ENCODE data around the gene CRTC1.

Gene CRTC1

GRCh38 chr19:18698321-18699167, 15.1 kb downstream of the CRTC1 start:
- no peak overlapping the region for H3K4me3 ChIP-seq (ENCODE audit: insufficient read depth, low read depth, low read length, poor library complexity, severe bottlenecking)
- H3K27me3 ChIP-seq (replicated peaks; ENCODE audit: control insufficient read depth, insufficient read depth, low read length, poor library complexity, severe bottlenecking) = no peaks in the 10 kb centered on the region
- no peak for DNase-seq
- H3K27ac ChIP-seq (ENCODE audit: insufficient read depth, low read length, poor library complexity, severe bottlenecking) = peak overlapping the region; percentile 66
- H3K9me3 ChIP-seq (ENCODE audit: control insufficient read depth, low read length) = no peaks in the 10 kb centered on the region
- no peaks in the 10 kb centered on the region for H3K36me3 ChIP-seq (ENCODE audit: control insufficient read depth, insufficient read depth, low read length)
- peaks cover 32% of the 10 kb centered on the region for H3K4me1 ChIP-seq (ENCODE audit: control insufficient read depth, insufficient read depth, low read length, poor library complexity, severe bottlenecking)

GRCh38 chr19:18699403-18700054, 16.0 kb downstream of the CRTC1 start:
- Histone ChIP-seq H3K27me3 (replicated peaks; ENCODE audit: control insufficient read depth, insufficient read depth, low read length, poor library complexity, severe bottlenecking) (no peaks in the 10 kb centered on the region), H3K9me3 (ENCODE audit: control insufficient read depth, low read length) (no peaks in the 10 kb centered on the region), H3K4me3 (ENCODE audit: insufficient read depth, low read depth, low read length, poor library complexity, severe bottlenecking) (peak overlapping the region; percentile 70), H3K27ac (ENCODE audit: insufficient read depth, low read length, poor library complexity, severe bottlenecking) (peak overlapping the region; percentile 66), H3K4me1 (ENCODE audit: control insufficient read depth, insufficient read depth, low read length, poor library complexity, severe bottlenecking) (peaks cover 32% of the 10 kb centered on the region), H3K36me3 (ENCODE audit: control insufficient read depth, insufficient read depth, low read length) (no peaks in the 10 kb centered on the region)
- no peak for DNase-seq

- H3K9me3 ChIP-seq (ENCODE audit: control insufficient read depth, low read length) = no peaks in the 10 kb centered on the region
- peaks cover 32% of the 10 kb centered on the region for H3K4me1 ChIP-seq (ENCODE audit: control insufficient read depth, insufficient read depth, low read length, poor library complexity, severe bottlenecking)
- no peaks in the 10 kb centered on the region for H3K27me3 ChIP-seq (replicated peaks; ENCODE audit: control insufficient read depth, insufficient read depth, low read length, poor library complexity, severe bottlenecking)
- peak overlapping the region; percentile 66 for H3K27ac ChIP-seq (ENCODE audit: insufficient read depth, low read length, poor library complexity, severe bottlenecking)
- no peaks in the 10 kb centered on the region for H3K36me3 ChIP-seq (ENCODE audit: control insufficient read depth, insufficient read depth, low read length)
- DNase-seq = peak; percentile 35 to 54 (median 52)
- H3K4me3 ChIP-seq (ENCODE audit: insufficient read depth, low read depth, low read length, poor library complexity, severe bottlenecking) = peak overlapping the region; percentile 70
These were observed 17.2 kb downstream of the CRTC1 start for GRCh38 chr19:18700501-18701249.

DNA sequence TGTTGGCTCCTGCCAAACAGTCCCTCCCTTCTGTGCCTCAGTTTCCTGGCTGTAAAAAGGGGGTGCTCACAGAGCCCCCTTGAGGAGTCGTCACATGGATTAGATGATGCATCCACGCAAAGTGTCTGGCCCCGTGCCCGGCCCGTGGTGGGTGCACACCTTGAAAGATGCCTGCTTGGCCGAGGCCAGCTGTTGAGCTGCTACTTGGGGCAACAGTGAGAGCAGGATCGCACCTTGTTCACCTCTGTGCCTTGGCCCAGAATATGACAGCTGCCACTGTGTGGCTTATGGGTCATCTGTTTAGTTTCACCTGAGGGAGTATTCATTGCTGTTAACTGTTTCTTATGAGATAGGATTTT, 17.7 kb downstream of the CRTC1 start:
- Histone ChIP-seq H3K27ac (ENCODE audit: insufficient read depth, low read length, poor library complexity, severe bottlenecking) (peak overlapping the region; percentile 66), H3K4me1 (ENCODE audit: control insufficient read depth, insufficient read depth, low read length, poor library complexity, severe bottlenecking) (peaks cover 32% of the 10 kb centered on the region)

DNA sequence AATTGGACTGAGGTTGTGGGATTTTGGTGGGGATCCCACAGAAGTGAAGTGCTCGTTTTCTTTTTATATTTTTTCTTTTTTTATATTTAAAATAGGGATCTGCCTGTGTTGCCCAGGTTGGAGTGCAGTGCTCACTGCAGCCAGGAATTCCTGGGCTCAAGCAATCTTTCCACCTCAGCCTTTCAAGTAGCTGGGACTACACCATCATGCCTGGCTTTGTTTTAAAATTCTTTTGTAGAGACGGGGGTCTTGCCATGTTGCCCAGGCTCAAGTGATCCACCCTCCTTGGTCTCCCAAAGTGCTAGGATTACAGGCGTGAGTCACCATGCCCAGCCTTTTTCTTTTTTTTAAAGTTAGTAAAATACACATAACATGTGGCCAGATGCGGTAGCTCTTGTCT, 20.6 kb downstream of the CRTC1 start:
- no peak for DNase-seq
- H3K4me1 ChIP-seq (ENCODE audit: control insufficient read depth, insufficient read depth, low read length, poor library complexity, severe bottlenecking) = peaks cover 21% of the 10 kb centered on the region
- no peak overlapping the region for H3K4me3 ChIP-seq (ENCODE audit: insufficient read depth, low read depth, low read length, poor library complexity, severe bottlenecking)
- H3K27ac ChIP-seq (ENCODE audit: insufficient read depth, low read length, poor library complexity, severe bottlenecking) = no peak overlapping the region
- no peaks in the 10 kb centered on the region for H3K36me3 ChIP-seq (ENCODE audit: control insufficient read depth, insufficient read depth, low read length)
- no peaks in the 10 kb centered on the region for H3K27me3 ChIP-seq (replicated peaks; ENCODE audit: control insufficient read depth, insufficient read depth, low read length, poor library complexity, severe bottlenecking)
- H3K9me3 ChIP-seq (ENCODE audit: control insufficient read depth, low read length) = no peaks in the 10 kb centered on the region

More for the DNA sequence above, 17.7 kb downstream of the CRTC1 start:
- Histone ChIP-seq H3K4me3 (ENCODE audit: insufficient read depth, low read depth, low read length, poor library complexity, severe bottlenecking) (peak overlapping the region; percentile 70), H3K36me3 (ENCODE audit: control insufficient read depth, insufficient read depth, low read length) (no peaks in the 10 kb centered on the region), H3K27me3 (replicated peaks; ENCODE audit: control insufficient read depth, insufficient read depth, low read length, poor library complexity, severe bottlenecking) (no peaks in the 10 kb centered on the region), H3K9me3 (ENCODE audit: control insufficient read depth, low read length) (no peaks in the 10 kb centered on the region)
- no peak for DNase-seq

GRCh38 chr19:18704971-18705370, 21.5 kb downstream of the CRTC1 start:
- Histone ChIP-seq H3K27ac (ENCODE audit: insufficient read depth, low read length, poor library complexity, severe bottlenecking) (no peak overlapping the region), H3K36me3 (ENCODE audit: control insufficient read depth, insufficient read depth, low read length) (no peaks in the 10 kb centered on the region), H3K4me1 (ENCODE audit: control insufficient read depth, insufficient read depth, low read length, poor library complexity, severe bottlenecking) (peaks cover 16% of the 10 kb centered on the region), H3K9me3 (ENCODE audit: control insufficient read depth, low read length) (no peaks in the 10 kb centered on the region), H3K4me3 (ENCODE audit: insufficient read depth, low read depth, low read length, poor library complexity, severe bottlenecking) (no peak overlapping the region), H3K27me3 (replicated peaks; ENCODE audit: control insufficient read depth, insufficient read depth, low read length, poor library complexity, severe bottlenecking) (no peaks in the 10 kb centered on the region)
- DNase-seq = no peak

DNA sequence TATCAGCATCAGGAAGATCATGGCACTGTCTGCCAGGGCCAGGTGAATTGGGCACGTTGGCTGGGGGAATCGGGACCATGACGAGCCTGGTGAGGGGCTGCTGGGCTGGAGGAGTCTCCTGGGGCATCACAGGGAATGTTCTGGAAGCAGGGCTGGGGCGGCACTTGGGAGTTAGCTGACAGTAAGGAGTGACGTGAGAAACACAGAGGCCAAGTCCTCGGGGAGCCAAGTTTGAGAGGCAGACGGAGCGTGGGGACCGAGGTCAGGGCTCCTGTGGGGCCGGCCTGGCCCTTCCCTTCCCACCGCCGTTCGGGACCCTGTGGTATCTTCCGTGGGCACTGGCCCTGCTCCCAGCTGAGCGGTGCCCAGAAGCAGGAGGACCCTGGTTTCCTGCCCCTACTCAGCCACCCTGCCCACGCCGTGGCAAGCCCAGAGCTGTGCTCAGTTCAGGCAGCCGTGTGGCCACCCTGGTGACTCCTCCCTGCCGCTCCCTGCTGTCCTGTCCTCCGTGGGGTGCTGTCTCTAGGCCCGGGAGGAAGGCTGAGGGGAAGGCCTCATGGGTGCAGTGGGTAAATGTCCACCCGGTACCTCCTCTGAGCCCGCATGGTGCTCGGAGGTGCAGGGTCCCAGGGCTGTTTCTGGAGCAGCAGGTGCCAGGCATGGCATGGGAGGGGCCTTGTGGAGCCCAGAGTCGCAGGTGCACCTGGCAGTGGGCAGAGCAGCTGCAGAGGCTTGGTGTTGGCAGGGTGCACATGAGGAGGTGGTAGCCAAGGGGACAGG, 25.2 kb downstream of the CRTC1 start:
- H3K4me3 ChIP-seq (ENCODE audit: insufficient read depth, low read depth, low read length, poor library complexity, severe bottlenecking) = no peak overlapping the region

DNA sequence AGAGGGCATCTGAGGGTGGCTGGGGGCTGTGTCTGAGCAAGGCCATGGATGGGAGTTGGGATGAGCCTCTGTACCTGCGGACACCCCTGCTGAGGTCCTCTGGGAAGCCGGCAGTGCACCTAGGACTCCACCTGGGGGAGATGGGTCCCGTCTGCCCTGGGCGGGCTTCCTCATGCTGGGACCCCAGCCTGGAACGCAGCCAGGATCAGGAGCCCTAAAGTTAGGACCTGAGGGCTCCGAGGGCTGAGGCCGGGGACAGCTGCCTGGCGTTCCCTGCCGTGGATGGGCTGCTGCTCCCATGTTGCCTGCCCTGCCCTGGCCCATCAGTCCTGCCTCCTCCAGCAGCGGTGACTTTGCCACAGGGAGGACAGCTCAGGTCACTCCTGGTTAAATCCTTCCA, 26.1 kb downstream of the CRTC1 start:
- peaks cover 6% of the 10 kb centered on the region for H3K4me1 ChIP-seq (ENCODE audit: control insufficient read depth, insufficient read depth, low read length, poor library complexity, severe bottlenecking)
- no peaks in the 10 kb centered on the region for H3K9me3 ChIP-seq (ENCODE audit: control insufficient read depth, low read length)
- no peak overlapping the region for H3K4me3 ChIP-seq (ENCODE audit: insufficient read depth, low read depth, low read length, poor library complexity, severe bottlenecking)
- H3K27ac ChIP-seq (ENCODE audit: insufficient read depth, low read length, poor library complexity, severe bottlenecking) = no peak overlapping the region
- DNase-seq = no peak
- no peaks in the 10 kb centered on the region for H3K27me3 ChIP-seq (replicated peaks; ENCODE audit: control insufficient read depth, insufficient read depth, low read length, poor library complexity, severe bottlenecking)
- no peaks in the 10 kb centered on the region for H3K36me3 ChIP-seq (ENCODE audit: control insufficient read depth, insufficient read depth, low read length)

More for the DNA sequence above, 25.2 kb downstream of the CRTC1 start:
- Histone ChIP-seq H3K4me1 (ENCODE audit: control insufficient read depth, insufficient read depth, low read length, poor library complexity, severe bottlenecking) (peaks cover 6% of the 10 kb centered on the region), H3K36me3 (ENCODE audit: control insufficient read depth, insufficient read depth, low read length) (no peaks in the 10 kb centered on the region), H3K9me3 (ENCODE audit: control insufficient read depth, low read length) (no peaks in the 10 kb centered on the region), H3K27me3 (replicated peaks; ENCODE audit: control insufficient read depth, insufficient read depth, low read length, poor library complexity, severe bottlenecking) (no peaks in the 10 kb centered on the region), H3K27ac (ENCODE audit: insufficient read depth, low read length, poor library complexity, severe bottlenecking) (no peak overlapping the region)
- no peak for DNase-seq

GRCh38 chr19:18710186-18710585, 26.7 kb downstream of the CRTC1 start:
- Histone ChIP-seq H3K4me3 (ENCODE audit: insufficient read depth, low read depth, low read length, poor library complexity, severe bottlenecking) (no peak overlapping the region), H3K9me3 (ENCODE audit: control insufficient read depth, low read length) (no peaks in the 10 kb centered on the region), H3K36me3 (ENCODE audit: control insufficient read depth, insufficient read depth, low read length) (no peaks in the 10 kb centered on the region), H3K4me1 (ENCODE audit: control insufficient read depth, insufficient read depth, low read length, poor library complexity, severe bottlenecking) (peaks cover 6% of the 10 kb centered on the region), H3K27me3 (replicated peaks; ENCODE audit: control insufficient read depth, insufficient read depth, low read length, poor library complexity, severe bottlenecking) (no peaks in the 10 kb centered on the region), H3K27ac (ENCODE audit: insufficient read depth, low read length, poor library complexity, severe bottlenecking) (no peak overlapping the region)
- DNase-seq = no peak

Data from effector memory CD4-positive, alpha-beta T cell (primary cell).